HepG2 (cell line): ENCODE data around the gene PYGL. TPM values are rescaled to one million over a fixed set of nuclear protein-coding genes. Genes with fewer than 3 reads are reported as not detected.

Experiments
- ARNT ChIP-seq: fragments of 450-650 bp; IDR thresholded peaks from 2 replicates; pipeline ENCODE4 v1.6.1; 2017
- ATF3 ChIP-seq: sonication (generic); formaldehyde crosslinking; IDR thresholded peaks from 2 replicates; pipeline ENCODE4 v1.4.0; 2020; ENCODE audit warnings: missing genetic modification reagents
- ATF7 ChIP-seq, 2 experiments: fragments of 450-650 bp in 1 of 2; sonication (generic) in 1 of 2; formaldehyde crosslinking in 1 of 2; IDR thresholded peaks; 2 replicates each; pipeline versions ENCODE4 v1.4.0 to v1.6.1; 2016 to 2020; ENCODE audit warnings: antibody characterized with exemption in 1 of 2, mild to moderate bottlenecking in 1 of 2, missing genetic modification reagents in 1 of 2
- CREB1 ChIP-seq, 2 experiments: fragments of 450-650 bp in 1 of 2; IDR thresholded peaks; 2 replicates each; pipeline ENCODE4 v1.6.1; 2016 to 2017; ENCODE audit warnings: control low read depth in 1 of 2, mild to moderate bottlenecking in 1 of 2, missing compliant biosample characterization in 1 of 2, missing genetic modification characterization in 1 of 2
- GATA4 ChIP-seq: sonication (generic); IDR thresholded peaks from 2 replicates; pipeline ENCODE4 v1.6.1; 2016; ENCODE audit warnings: antibody characterized with exemption, low read depth, borderline replicate concordance
- HOXA3 ChIP-seq: sonication (generic); formaldehyde crosslinking; IDR thresholded peaks from 2 replicates; pipeline ENCODE4 v1.5.0; 2020; ENCODE audit warnings: missing genetic modification reagents
- KAT8 ChIP-seq: IDR thresholded peaks from 2 replicates; pipeline ENCODE4 v1.6.1; 2016; ENCODE audit warnings: missing genetic modification reagents, missing compliant biosample characterization
- MTF2 ChIP-seq: sonication (generic); formaldehyde crosslinking; IDR thresholded peaks from 2 replicates; pipeline ENCODE4 v1.5.0; 2020; ENCODE audit warnings: missing genetic modification reagents, borderline replicate concordance
- NFRKB ChIP-seq: fragments of 450-650 bp; IDR thresholded peaks from 2 replicates; pipeline ENCODE4 v1.6.1; 2017
- RFX1 ChIP-seq: fragments of 450-650 bp; IDR thresholded peaks from 2 replicates; pipeline ENCODE4 v1.6.1; 2017
- SRSF9 ChIP-seq: fragments of 200-400 bp; formaldehyde crosslinking; IDR thresholded peaks from 2 replicates; pipeline ENCODE4 v1.6.1; 2018; ENCODE audit warnings: borderline replicate concordance, mild to moderate bottlenecking, low read depth, low read length; ENCODE audit not compliant: insufficient read depth, poor library complexity, severe bottlenecking
- ZBTB39 ChIP-seq: sonication (generic); formaldehyde crosslinking; IDR thresholded peaks from 2 replicates; pipeline ENCODE4 v1.5.0; 2020; ENCODE audit warnings: missing genetic modification reagents
- ZNF224 ChIP-seq: sonication (generic); formaldehyde crosslinking; IDR thresholded peaks from 2 replicates; pipeline ENCODE4 v1.5.0; 2020; ENCODE audit warnings: mild to moderate bottlenecking, missing genetic modification reagents
- ZNF24 ChIP-seq: fragments of 450-650 bp; IDR thresholded peaks from 2 replicates; pipeline ENCODE4 v1.6.1; 2017; ENCODE audit warnings: antibody characterized with exemption, mild to moderate bottlenecking
- ZNF570 ChIP-seq: sonication (generic); formaldehyde crosslinking; IDR thresholded peaks from 2 replicates; pipeline ENCODE4 v1.4.0; 2020; ENCODE audit warnings: mild to moderate bottlenecking, missing genetic modification reagents, borderline replicate concordance
- ZNF883 ChIP-seq: sonication (generic); formaldehyde crosslinking; IDR thresholded peaks from 2 replicates; pipeline ENCODE4 v1.5.1; 2020; ENCODE audit warnings: mild to moderate bottlenecking, missing genetic modification reagents; ENCODE audit errors: not compliant biosample characterization
- polyA plus RNA-seq, 8 experiments: library from polyadenylated mRNA; depleted of rRNA in 3 of 8; stranded (reverse) in 7 of 8; unstranded in 1 of 8; fragments of >200 nt; fragmentation: Illumina TruSeq in 4 of 8; extraction: Trizol in 4 of 8; gene quantifications; 2 replicates each; pipeline versions ENCODE4 v1.2.1 to v1.2.3, GENCODE V29; 2011 to 2016; ENCODE audit warnings: low read depth in 4 of 8, missing spikeins in 1 of 8, mixed read lengths in 1 of 8; ENCODE audit not compliant: insufficient read depth in 1 of 8
- total RNA-seq, 5 experiments: library from RNA; depleted of rRNA; stranded (reverse); fragments of >200 nt; fragmentation: Illumina TruSeq; extraction: Trizol; gene quantifications; 2 replicates each; pipeline ENCODE4 v1.2.3, GENCODE V29; 2016; ENCODE audit warnings: low read depth in 1 of 5
- TF ChIP-seq, protein P1 (sequence below): sonication (generic); formaldehyde crosslinking; IDR thresholded peaks from 2 replicates; pipeline ENCODE4 v1.4.0; 2020; ENCODE audit warnings: missing genetic modification reagents
- TF ChIP-seq, protein P2 (sequence below): sonication (generic); formaldehyde crosslinking; conservative IDR thresholded peaks from 2 replicates; pipeline ENCODE4 v1.4.0; 2020; ENCODE audit warnings: mild to moderate bottlenecking, missing genetic modification reagents, moderate library complexity
- TF ChIP-seq, protein P3 (sequence below): sonication (generic); formaldehyde crosslinking; IDR thresholded peaks from 2 replicates; pipeline ENCODE4 v1.4.0; 2020; ENCODE audit warnings: mild to moderate bottlenecking, missing genetic modification reagents

The PYGL gene
- total and polyA plus RNA-seq, 2 of the 13 experiments (the other 11 are each of a cell fraction or from before 2014, with no cell fraction given), result 98.4 to 110 TPM

DNA sequence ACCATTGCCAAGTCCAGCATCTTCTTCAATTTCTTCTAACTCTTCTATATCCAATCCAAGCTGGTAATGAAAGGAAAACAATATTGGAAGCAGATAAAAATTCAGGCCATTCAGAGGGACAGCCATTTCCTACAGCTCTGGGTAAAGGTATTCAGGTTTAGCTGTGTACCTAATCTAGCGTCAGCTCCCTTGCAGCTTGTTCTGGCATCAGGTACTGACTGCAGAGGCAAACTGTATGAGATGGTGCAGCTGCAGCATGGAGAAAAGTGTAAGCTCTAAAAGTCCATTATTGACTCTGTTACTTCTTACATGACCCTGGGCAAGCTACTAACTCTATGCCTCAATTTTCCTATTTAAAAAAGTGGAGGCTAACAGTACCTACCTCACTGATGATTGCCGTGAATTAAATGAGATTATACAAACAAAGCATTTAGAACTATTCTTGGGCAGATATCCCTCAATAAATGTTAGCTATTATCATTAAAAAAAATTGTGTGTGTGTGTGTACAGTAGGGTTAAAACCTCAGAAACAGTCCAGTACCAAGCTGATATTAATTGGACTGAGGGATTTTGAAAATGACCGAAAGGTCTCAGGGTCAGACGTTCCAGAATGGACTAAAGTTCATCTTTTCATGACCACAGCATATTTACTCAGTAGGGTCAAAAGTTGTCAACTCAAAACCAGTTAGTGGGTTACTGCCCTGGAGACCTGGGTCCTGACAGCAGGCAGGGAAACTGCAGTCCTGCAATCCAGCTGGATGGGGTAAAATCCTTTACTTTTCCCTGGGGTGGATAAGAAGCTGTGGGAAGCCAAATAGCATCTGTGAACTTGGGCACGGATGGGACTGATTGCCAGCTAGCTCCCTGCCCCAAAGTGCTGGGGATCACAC lies 8.9 kb downstream of the PYGL start (continued):
- TF ChIP-seq NFRKB (no peak), ARNT (no peak), ZBTB39 (no peak), RFX1 (no peak), KAT8 (CRISPR knock-in tag) (peak; percentile 56), ZNF224 (CRISPR knock-in tag) (0 out of 2 replicates have a peak, but pooled peaks have one; percentile 35), ATF7 (IDR thresholded peaks at IDR 0.05) (no peak), ATF7 (CRISPR knock-in tag; IDR thresholded peaks at IDR 0.05) (no peak), ZNF570 (CRISPR knock-in tag) (no peak), SRSF9 (no peak), MTF2 (CRISPR knock-in tag) (no peak), ZNF883 (CRISPR knock-in tag) (no peak), ZNF24 (no peak), GATA4 (no peak), HOXA3 (CRISPR knock-in tag) (peak; percentile 78), ATF3 (CRISPR knock-in tag) (no peak), CREB1 (IDR thresholded peaks at IDR 0.05) (no peak), CREB1 (CRISPR knock-in tag; IDR thresholded peaks at IDR 0.05) (0 out of 2 replicates have a peak, but pooled peaks have one; percentile 50)
- TF ChIP-seq, protein P1, sequence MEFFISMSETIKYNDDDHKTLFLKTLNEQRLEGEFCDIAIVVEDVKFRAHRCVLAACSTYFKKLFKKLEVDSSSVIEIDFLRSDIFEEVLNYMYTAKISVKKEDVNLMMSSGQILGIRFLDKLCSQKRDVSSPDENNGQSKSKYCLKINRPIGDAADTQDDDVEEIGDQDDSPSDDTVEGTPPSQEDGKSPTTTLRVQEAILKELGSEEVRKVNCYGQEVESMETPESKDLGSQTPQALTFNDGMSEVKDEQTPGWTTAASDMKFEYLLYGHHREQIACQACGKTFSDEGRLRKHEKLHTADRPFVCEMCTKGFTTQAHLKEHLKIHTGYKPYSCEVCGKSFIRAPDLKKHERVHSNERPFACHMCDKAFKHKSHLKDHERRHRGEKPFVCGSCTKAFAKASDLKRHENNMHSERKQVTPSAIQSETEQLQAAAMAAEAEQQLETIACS (CRISPR knock-in tag), result no peak
- TF ChIP-seq, protein P2, sequence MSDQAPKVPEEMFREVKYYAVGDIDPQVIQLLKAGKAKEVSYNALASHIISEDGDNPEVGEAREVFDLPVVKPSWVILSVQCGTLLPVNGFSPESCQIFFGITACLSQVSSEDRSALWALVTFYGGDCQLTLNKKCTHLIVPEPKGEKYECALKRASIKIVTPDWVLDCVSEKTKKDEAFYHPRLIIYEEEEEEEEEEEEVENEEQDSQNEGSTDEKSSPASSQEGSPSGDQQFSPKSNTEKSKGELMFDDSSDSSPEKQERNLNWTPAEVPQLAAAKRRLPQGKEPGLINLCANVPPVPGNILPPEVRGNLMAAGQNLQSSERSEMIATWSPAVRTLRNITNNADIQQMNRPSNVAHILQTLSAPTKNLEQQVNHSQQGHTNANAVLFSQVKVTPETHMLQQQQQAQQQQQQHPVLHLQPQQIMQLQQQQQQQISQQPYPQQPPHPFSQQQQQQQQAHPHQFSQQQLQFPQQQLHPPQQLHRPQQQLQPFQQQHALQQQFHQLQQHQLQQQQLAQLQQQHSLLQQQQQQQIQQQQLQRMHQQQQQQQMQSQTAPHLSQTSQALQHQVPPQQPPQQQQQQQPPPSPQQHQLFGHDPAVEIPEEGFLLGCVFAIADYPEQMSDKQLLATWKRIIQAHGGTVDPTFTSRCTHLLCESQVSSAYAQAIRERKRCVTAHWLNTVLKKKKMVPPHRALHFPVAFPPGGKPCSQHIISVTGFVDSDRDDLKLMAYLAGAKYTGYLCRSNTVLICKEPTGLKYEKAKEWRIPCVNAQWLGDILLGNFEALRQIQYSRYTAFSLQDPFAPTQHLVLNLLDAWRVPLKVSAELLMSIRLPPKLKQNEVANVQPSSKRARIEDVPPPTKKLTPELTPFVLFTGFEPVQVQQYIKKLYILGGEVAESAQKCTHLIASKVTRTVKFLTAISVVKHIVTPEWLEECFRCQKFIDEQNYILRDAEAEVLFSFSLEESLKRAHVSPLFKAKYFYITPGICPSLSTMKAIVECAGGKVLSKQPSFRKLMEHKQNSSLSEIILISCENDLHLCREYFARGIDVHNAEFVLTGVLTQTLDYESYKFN (CRISPR knock-in tag), result peak; percentile 96
- TF ChIP-seq, protein P3, sequence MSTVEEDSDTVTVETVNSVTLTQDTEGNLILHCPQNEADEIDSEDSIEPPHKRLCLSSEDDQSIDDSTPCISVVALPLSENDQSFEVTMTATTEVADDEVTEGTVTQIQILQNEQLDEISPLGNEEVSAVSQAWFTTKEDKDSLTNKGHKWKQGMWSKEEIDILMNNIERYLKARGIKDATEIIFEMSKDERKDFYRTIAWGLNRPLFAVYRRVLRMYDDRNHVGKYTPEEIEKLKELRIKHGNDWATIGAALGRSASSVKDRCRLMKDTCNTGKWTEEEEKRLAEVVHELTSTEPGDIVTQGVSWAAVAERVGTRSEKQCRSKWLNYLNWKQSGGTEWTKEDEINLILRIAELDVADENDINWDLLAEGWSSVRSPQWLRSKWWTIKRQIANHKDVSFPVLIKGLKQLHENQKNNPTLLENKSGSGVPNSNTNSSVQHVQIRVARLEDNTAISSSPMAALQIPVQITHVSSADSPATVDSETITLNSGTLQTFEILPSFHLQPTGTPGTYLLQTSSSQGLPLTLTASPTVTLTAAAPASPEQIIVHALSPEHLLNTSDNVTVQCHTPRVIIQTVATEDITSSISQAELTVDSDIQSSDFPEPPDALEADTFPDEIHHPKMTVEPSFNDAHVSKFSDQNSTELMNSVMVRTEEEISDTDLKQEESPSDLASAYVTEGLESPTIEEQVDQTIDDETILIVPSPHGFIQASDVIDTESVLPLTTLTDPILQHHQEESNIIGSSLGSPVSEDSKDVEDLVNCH (CRISPR knock-in tag), result no peak
